Measurements from ENCODE around the gene SRMS. TPM values are rescaled to one million over a fixed set of nuclear protein-coding genes. Genes with fewer than 3 reads are reported as not detected.

SRMS gene
- total and polyA plus RNA-seq, 2 of the 13 experiments (the other 11 are each of a cell fraction or from before 2014, with no cell fraction given): not detected

- peak; percentile 34 for TF ChIP-seq HMGXB3 (CRISPR knock-in tag; IDR thresholded peaks at IDR 0.05; ENCODE audit: borderline replicate concordance)
- TF ChIP-seq ZBTB46 (CRISPR knock-in tag; IDR thresholded peaks at IDR 0.05; ENCODE audit: borderline replicate concordance): no peak
- no peak for TF ChIP-seq GABPA (IDR thresholded peaks at IDR 0.05; ENCODE audit: low read depth, low read length)
- peak; percentile 29; the same call in 1 of the 2 replicates for TF ChIP-seq GABPA (CRISPR knock-in tag; IDR thresholded peaks at IDR 0.05; ENCODE audit: low read depth)
- TF ChIP-seq ZXDC (CRISPR knock-in tag; IDR thresholded peaks at IDR 0.05): no peak
- TF ChIP-seq ZNF670 (CRISPR knock-in tag; IDR thresholded peaks at IDR 0.05; ENCODE audit: borderline replicate concordance): peak; percentile 59; the same call in 1 of the 2 replicates
- peak; percentile 63 for TF ChIP-seq SP2 (CRISPR knock-in tag; IDR thresholded peaks at IDR 0.05)
- no peak for TF ChIP-seq IKZF1 (IDR thresholded peaks at IDR 0.05)
- TF ChIP-seq IRF2 (CRISPR knock-in tag; IDR thresholded peaks at IDR 0.05): no peak; the same call in 1 of the 2 replicates
- no peak for TF ChIP-seq HIC2 (CRISPR knock-in tag; IDR thresholded peaks at IDR 0.05; ENCODE audit: low read depth)
- TF ChIP-seq SRSF1 (optimal IDR thresholded peaks at IDR 0.05; ENCODE audit: low read depth, low read length): no peak
- no peak for TF ChIP-seq ZNF382 (CRISPR knock-in tag; IDR thresholded peaks at IDR 0.05; ENCODE audit: borderline replicate concordance)
- TF ChIP-seq ZBTB1 (CRISPR knock-in tag; IDR thresholded peaks at IDR 0.05; ENCODE audit: borderline replicate concordance): no peak
- no peak for TF ChIP-seq CERS6 (CRISPR knock-in tag; IDR thresholded peaks at IDR 0.05)
- TF ChIP-seq ZNF784 (CRISPR knock-in tag; IDR thresholded peaks at IDR 0.05; ENCODE audit: borderline replicate concordance): 0 out of 2 replicates have a peak, but pooled peaks have one; percentile 41
These were observed 27.5 kb upstream of the SRMS start (continued) for GRCh38 chr20:63574829-63575743.
